Dermis microvascular lymphatic vessel endothelial cell (primary cell): ENCODE measurements around the gene POFUT2. TPM values are rescaled to one million over a fixed set of nuclear protein-coding genes. Genes with fewer than 3 reads are reported as not detected.
"Not testable (repeated sequence)": the region's sequence is repeated elsewhere in the genome, so short reads cannot be mapped to it uniquely, and the experiment has no call there.

Source experiments
- DNase-seq, 2 donors: peaks; one replicate each; pipeline versions ENCODE4 v3.0.0 to v3.0.0-alpha.2; 2010; ENCODE audit warnings: low read depth in 2 of 2
- total RNA-seq: library from RNA; depleted of rRNA; stranded (reverse); fragments of >200 nt; gene quantifications from 2 replicates; pipeline ENCODE4 v1.2.1, GENCODE V29; 2014

Gene POFUT2
- total RNA-seq, 1 donor from 2014 or later, result 11.4 TPM

GRCh38 chr21:45326169-45326851, 38.6 kb upstream of the POFUT2 start:
- no peak for DNase-seq

- no peak for DNase-seq
These were observed 37.8 kb upstream of the POFUT2 start for GRCh38 chr21:45325206-45326168.

- DNase-seq, result peak in 1 of 2 donors; percentile 63
These were observed 37.0 kb upstream of the POFUT2 start for GRCh38 chr21:45324489-45325205.

GRCh38 chr21:45323487-45324311, 36.0 kb upstream of the POFUT2 start:
- DNase-seq, result no peak

GRCh38 chr21:45322960-45323461, 35.3 kb upstream of the POFUT2 start:
- no peak for DNase-seq

- no peak for DNase-seq
These were observed 34.7 kb upstream of the POFUT2 start for GRCh38 chr21:45322231-45322959.

GRCh38 chr21:45320261-45321025, 32.7 kb upstream of the POFUT2 start:
- no peak for DNase-seq

GRCh38 chr21:45319461-45320211, 31.9 kb upstream of the POFUT2 start:
- peak in 1 of 2 donors; percentile 90 for DNase-seq

GRCh38 chr21:45318556-45319404, 31.1 kb upstream of the POFUT2 start:
- peak; percentile 51 to 91 for DNase-seq

- no peak for DNase-seq
These were observed 30.5 kb upstream of the POFUT2 start for GRCh38 chr21:45318146-45318555.

- DNase-seq, result peak in 1 of 2 donors; percentile 91
These were observed 29.9 kb upstream of the POFUT2 start for GRCh38 chr21:45317398-45318145.

GRCh38 chr21:45316871-45317397, 29.2 kb upstream of the POFUT2 start:
- no peak for DNase-seq

GRCh38 chr21:45315676-45316470, 28.2 kb upstream of the POFUT2 start:
- DNase-seq, result not testable (repeated sequence)

GRCh38 chr21:45313682-45314081, 26.0 kb upstream of the POFUT2 start:
- DNase-seq, result no peak

GRCh38 chr21:45313015-45313414, 25.3 kb upstream of the POFUT2 start:
- DNase-seq, result no peak

GRCh38 chr21:45312296-45312695, 24.6 kb upstream of the POFUT2 start:
- no peak for DNase-seq
